GM19193 (cell line): ENCODE measurements around the gene SNX25.

Source experiments
- POLR2A ChIP-seq: IDR thresholded peaks from 4 replicates; pipeline ENCODE4 v1.6.1; 2011; ENCODE audit not compliant: insufficient read depth, insufficient read length; ENCODE audit errors: extremely low read depth

SNX25 gene

DNA sequence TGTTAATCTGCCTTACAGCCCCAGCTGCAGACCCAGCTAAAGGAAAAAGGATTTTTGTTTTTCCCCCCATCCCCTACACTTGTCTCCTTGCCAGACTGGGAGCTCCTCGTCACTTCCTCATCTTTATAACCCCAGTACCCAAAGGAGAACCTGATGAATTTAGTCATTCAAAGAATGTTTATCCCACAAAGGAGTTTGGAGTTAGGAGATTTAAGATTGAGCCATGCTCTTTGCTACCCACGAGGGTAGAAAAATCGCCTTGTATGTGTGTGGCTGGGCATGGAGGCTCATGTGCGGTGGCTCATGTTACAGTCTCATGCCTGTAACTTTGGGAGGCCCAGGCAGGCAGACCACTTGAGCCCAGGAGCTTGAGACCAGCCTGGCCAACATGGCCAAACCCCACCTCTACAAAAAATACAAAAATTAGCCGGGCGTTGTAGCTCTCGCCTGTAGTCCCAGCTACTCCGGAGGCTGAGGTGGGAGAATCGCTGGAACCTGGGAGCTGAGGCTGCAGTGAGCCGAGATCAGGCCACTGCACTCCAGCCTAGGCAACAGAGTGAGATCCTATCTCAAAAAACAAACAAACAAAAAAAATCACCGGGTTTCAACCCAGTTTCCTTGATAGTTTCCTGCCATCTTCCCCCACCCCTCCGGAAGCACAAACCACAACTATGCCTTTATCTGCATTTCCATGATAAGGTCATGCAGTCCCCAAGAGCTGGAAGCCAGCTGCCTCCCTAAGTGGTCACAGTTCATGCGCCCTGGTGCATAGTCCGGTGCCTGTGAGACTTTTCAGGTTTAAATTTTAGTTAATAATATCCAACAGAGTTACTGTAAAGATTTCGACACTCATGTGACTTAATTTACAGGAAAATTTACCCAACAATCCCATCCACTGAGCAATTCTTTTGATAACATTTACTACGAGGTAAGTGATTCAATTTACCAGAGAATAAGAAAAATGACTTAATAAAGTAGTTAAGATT, 7.1 kb upstream of the SNX25 start:
- TF ChIP-seq POLR2A = no peak

- TF ChIP-seq POLR2A = no peak
These were observed 6.4 kb upstream of the SNX25 start for GRCh38 chr4:185202984-185203485.

DNA sequence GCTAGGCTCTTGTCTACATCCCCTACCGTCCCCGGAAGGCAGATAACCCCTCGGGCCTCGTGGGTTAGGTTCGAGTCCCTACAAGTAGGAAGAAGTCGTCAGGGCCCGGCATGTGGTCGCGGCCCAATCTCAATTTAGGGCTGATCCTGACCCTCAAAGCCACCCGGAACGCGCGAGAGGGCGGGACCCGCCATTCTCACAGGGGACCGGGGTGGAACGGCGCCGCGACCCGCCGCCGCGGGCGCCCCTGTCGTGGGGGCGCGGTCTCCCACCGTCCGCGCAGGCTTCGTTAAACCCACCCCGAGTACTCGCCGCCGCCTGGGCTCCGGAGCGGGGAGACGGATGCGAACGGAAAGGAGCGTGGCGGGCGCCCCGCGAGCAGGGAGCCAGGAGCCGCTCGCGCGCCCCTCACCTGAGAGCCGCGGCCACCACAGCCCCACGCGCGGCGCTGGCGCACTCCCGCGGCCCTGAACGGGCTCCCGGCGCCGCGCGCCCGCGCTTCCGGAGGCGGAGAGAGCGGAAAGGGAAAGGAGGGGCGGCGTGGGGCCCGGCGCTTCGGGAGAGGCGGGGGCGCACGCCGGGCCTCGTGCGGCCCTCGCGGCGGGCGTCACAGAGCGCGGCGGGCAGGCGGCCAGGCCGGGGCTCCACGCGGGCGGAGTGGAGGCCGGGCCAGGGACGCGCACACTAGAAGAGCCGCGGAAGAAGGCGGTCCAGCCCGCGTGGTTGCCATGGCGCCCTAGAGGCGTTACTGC, 5.7 kb upstream of the SNX25 start, which contains the start of gene CFAP97:
CFAP97 (minus strand) TSS at position 515 of the 752 bp plus-strand sequence. CDS start 12,804 bp downstream, outside the sequence.
- peak; percentile 81 for TF ChIP-seq POLR2A

DNA sequence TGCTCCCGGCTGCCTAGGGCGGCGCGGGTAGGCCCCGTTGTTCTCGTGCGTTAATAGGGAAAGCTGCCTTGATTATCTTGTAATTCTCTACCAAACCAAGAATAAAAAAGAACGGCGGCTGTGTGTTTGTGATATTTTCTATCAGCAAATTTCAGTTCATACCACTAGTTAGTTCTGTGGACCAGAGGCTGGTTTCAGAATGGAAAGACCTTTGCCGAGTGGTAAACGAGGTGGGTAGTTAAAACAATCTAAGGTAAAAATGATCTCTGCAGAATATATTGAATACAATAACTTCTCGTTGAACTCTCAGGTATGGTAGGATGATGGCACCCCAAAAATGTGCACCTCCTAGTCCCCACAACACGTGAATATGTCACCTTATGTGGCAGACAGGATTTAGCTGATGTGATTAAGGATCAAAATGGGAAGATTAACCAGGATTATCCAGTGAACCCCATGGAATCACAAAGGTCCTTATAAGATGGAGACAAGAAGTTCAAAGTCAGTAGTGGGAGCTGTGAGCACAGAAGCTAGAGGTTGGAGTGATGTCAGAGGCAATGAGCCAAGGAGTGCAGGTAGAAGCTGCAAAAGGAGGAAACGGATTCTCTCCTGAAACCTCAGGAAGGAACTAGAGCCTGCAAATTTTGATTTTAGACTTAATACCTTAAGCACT, 5.0 kb upstream of the SNX25 start:
- no peak for TF ChIP-seq POLR2A

DNA sequence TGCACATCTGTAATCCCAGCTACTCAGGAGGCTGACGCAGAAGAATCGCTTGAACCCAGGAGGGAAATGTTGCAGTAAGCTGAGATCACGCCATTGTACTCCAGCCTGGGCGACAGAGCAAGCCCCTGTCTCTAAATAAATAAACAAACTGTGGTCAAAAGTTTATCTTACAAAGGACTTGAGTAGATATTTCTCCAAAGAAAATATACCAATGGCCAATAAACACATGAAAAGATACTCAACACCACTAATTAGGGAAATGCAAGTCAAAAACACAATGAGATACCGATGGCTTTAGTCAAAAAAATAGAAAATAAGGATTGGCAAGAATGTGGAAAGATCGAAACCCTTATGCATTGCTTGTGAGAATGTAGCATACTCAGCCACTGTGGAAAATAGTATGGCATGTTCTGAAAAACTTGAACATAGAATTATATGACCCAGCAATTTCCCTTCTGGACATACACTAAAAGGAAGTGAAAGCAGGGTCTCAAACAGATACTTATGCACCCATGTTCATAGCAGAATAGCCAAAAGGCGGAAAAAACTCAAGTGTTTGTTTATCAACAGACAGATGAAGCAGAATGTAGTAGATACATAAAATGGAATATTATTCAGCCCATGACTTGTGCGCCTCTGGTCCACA, 3.6 kb upstream of the SNX25 start:
- TF ChIP-seq POLR2A = no peak

DNA sequence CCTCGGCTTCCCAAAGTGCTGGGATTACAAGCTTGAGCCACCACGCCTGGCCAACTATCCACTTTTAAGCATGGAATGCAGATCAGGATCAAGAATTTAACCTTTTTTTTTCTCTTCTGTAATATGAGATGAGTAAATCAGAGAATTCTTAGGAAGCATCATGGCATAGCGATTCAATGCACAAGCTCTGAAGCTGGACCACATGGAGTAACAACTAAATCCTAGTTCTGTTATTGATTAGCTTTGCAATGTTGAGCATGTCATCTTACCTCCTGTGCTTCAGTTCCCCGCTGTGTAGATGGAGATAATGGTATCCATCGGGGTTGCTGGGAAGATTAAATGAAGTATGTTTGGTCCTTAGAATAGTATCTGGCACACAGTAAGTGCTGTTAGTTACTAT, 1.9 kb upstream of the SNX25 start:
- TF ChIP-seq POLR2A = no peak

DNA sequence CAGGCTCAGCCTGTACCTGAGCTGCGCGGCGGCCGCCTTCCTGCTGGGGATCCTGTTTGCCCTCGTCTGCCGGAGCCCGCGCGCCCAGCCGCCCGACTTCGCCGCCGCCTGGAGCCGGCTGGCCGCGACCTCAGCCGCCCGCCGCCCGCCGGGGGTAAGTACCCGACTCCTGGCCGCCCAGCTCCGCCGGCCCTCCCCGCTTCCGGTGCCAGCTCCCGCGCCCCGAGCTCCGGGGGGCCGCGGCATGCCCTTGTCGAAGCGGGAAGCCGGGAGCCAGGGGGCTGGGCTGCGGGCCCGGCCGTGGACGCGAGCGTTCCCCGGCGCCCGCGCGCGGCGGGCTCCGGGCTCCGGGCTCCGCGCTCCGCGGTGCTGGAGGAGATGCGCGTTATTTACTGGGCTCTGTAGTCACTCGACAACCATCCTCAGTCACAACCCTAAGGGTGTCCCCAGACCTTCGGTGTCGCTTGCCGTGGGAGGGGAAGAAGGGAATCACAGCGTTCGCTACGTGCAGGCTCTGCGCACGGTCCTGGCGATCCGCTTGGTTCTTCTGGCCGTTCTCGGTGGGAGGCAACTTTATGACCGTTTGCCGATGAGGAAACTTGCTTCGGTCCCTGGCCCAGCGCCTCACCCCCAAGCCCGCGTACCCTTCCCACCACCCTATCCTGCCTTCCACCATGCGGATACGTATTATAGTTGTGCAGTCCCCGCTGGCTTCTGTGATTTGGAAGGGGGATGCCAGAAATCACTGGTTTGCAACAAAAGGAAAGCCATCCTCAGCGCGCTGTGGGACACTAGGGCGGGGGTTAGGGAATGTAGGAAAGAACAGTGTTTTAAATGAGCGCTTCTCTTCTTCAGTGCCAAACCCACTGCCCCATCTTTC, 944 bp downstream of the SNX25 start:
- TF ChIP-seq POLR2A = peak; percentile 33

DNA sequence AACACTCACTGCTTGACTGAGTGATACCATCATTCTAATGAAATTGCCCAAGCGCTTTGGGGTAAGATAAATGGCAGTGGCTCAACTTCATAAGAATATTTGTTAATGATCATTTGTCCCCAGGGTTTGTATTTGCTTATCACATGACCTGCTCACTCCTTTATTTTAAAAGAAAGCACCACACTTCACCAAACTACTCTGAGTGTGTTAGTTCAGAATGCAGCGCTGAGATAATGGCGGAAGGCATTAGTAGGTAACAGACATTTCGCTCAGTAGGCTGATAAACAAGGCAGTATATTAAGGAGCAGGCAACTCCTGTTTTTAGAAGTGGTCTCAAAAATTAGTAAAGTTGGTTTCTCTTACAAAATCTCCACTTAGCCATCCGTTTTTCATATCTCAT, 1.6 kb downstream of the SNX25 start:
- TF ChIP-seq POLR2A = no peak

DNA sequence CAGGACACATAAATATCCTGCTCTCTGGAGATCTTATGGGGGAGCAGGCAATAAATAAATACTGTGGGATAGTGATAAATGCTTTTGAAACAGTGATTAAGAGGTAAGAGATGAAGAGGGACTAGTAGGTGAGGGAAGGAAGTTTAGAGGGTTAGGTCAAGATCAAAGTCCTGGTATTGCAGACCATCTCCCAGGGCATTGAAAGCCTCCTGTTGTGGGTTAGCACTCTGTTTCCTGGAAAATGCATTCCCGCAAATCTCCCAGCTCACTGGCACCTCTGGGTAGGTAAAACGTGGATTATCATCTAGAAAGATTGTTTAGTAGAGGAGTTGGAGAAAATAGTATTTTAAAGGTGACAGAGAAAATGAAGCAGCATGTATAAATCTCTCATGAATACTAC, 2.2 kb downstream of the SNX25 start:
- TF ChIP-seq POLR2A = no peak

GRCh38 chr4:185212581-185212980, 3.2 kb downstream of the SNX25 start:
- TF ChIP-seq POLR2A = no peak

DNA sequence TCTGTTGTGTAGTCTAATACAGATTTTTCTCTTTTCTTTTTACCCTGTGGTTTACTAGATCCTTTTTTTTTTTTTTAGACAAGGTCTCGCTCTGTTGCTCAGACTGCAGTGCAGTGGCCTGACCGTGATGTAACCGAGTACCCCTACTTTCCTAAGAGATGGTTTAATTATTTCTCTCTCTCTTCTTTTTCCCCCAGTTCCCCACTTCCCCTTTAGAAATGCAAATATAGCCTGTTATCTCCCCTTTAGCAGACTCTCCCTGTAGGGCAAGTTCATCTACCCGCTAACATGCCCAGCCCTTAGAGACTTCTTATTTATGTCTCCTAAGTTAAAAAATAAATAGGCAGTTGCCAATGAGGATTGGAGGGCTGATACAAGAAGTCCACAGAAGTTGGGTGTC, 4.5 kb downstream of the SNX25 start:
- no peak for TF ChIP-seq POLR2A

GRCh38 chr4:185215261-185215660, 5.9 kb downstream of the SNX25 start:
- TF ChIP-seq POLR2A = no peak

DNA sequence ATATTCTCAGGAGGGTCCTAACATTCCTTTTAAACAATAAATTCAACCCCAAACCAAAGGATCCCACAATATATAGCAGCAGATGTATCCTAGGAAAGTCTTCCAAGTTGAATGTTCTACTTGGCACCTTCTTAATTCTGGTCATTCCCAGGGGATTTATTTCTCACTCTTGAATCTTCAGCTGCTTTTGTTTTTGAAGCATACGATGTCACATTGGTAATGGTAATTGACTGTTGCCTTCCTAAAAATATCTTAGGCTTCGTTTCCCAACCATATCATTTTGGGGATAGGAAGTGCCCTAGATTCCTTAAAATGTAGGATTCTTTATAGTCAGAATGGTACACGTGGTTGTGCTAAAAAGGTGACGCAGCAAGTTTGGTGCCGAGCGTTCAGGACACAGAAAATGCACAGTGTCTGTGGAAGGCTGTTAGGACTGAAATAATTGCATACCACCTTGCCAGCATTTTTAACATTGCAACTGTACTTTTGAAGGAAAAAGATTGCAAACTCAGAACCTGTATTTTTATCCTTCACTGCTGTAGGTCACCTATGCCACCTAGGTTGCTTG, 8.1 kb downstream of the SNX25 start:
- no peak for TF ChIP-seq POLR2A
